T47D (cell line): ENCODE measurements around the gene GRIK3.

ENCODE experiments used
- DNase-seq, 2 experiments: peaks; one replicate each; pipeline versions ENCODE4 v3.0.0 to v3.0.0-alpha.2; 2011 to 2012; ENCODE audit warnings: low read depth in 1 of 2, low spot score in 1 of 2
- JUND ChIP-seq: IDR thresholded peaks from 2 replicates; pipeline ENCODE4 v1.6.1; 2012; ENCODE audit warnings: low read depth
- in situ Hi-C: cut with HindIII; loops from 2 replicates; pipeline ENCODE4 v1.10.0; 2016; ENCODE audit warnings: low sequenced_read_pairs, low pct_unique_long_range_greater_than_20kb

Gene GRIK3

DNA sequence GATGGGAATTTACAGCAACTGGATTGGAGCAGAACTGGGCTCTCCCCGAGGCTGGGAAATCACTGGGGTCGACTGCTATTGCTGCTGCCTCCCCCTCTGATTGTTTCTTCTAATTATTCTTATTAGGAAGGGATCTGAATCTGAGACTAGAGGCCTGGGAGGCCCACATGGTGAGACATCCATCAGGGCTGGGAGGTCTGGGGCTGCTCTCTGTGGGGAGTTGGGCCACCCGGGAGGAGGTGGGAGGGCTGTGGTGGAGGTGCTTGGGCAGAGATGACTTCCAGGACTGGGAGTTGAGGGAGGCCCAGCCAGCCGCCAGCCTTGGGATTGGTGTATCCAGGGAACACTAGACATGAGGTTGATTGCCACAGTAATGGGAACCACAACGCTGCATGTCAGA lies 247.9 kb downstream of the GRIK3 start:
- in situ Hi-C loops, result no loop called here
- no peak for TF ChIP-seq JUND
- DNase-seq, result no peak

DNA sequence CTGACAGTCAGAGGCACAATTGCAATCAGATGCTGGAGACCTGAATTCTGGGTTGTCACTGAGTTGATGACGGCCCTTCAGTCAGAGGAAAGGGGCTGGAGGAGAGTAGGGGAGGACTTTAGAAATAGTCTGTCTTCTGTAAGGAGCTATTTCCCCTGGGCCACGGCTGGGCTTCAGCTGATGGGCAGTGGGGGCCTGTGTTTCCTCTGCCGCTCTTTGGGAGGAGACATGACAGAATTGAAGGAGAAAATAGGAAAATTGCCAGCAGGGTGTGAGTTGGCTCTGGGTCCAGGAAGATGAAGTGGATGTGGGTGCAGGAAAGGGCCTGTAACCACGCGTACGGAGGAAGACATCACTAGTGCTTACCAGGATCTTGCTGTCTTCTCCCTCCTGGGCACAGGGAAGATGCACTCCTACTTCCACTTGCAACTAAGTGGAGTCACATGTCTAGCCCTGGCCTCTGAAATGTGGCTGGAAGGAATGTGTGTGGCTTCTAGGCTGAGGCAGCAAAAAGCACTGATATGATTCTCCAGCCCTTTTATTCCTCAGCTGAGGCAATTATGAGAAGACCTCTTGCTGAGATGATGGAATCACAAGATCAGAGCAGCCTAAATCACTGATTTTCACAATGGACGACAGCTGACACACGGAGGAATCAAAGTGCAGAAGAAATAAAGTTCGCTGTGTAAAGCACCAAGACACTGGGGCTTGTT lies 250.0 kb downstream of the GRIK3 start:
- in situ Hi-C loops, result no loop called here
- TF ChIP-seq JUND, result no peak
- DNase-seq, result no peak

DNA sequence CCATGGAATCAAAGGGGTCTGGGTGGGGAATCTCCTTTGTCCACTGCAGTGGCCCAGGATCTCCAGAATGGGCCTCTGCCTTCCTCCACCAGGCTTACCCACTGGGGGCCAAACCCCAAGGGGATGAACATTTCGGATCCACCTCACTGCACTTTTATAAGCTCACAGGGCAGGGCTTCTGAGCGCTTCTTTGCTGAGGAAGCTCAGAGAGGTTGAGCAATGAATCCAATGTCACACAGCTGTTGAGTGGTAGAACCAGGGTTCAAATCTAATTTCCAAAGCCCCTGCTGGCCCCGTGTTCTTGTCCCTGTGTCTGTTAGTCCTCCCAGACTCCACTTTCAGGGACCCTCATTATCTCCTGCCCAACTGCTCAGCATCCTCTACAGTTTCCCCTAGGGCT lies 250.8 kb downstream of the GRIK3 start:
- TF ChIP-seq JUND, result no peak
- no peak for DNase-seq
- in situ Hi-C loops, result no loop called here

DNA sequence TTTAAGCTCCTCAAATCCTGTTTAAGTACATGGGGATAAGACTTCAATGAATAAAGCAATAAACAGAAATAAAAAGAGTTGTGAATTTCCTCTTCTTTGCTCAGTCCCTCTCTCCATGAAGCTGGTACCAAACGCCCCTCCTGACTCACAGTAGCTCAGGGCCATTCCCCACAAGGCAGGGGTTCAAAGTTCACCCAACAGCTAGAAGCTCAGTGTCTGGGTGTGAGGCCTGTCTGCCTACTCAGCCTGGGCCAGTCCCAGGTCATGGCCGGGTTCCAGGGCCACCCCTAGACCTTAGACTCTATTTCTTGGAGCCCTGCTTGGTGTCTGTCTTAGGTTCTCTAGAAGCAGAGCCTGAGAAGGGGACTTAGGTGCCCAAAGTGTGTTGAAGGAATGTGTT lies 251.5 kb downstream of the GRIK3 start:
- in situ Hi-C loops, result no loop called here
- TF ChIP-seq JUND, result no peak
- no peak for DNase-seq

DNA sequence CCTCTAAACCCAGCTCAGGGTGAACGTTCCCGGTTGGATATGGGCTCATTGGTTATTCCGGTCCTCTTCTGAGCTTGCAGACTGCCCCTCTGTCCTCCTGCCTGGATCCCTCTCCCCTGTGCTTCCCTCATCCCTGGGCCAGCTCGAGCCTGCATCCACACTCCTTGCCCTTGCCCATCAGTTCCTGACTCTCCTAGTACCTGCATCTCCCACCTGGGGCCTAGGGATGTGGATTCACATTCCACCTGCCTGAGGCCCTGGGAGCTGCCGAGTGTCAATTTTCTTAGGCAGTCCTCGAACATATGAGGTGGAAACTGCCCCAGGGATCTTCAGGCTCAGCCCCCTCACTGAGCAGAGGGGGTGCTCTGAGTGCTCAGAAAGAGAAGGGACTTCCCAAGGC lies 252.2 kb downstream of the GRIK3 start:
- no peak for DNase-seq
- TF ChIP-seq JUND, result no peak
- in situ Hi-C loops, result no loop called here

DNA sequence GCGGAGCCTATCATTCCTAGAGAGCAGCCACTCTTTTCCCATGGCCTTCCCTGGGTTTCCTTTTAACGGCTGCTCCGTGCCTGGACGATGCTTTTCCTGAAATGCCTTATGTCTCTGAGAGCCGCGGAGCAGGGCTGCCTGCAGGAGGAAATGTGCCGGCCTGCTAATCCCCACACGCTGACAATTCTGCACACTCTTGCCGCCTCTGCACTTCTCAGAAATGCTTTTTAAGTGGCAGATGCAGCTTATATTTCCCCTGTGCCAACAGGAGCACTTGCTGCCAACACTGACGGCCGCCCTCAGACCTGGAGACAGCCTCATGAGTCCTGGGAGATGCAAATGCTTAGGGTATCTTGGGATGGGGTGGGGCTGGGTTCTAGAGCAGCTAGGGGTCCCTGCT lies 253.2 kb downstream of the GRIK3 start:
- no peak for DNase-seq
- TF ChIP-seq JUND, result no peak
- in situ Hi-C loops, result no loop called here

DNA sequence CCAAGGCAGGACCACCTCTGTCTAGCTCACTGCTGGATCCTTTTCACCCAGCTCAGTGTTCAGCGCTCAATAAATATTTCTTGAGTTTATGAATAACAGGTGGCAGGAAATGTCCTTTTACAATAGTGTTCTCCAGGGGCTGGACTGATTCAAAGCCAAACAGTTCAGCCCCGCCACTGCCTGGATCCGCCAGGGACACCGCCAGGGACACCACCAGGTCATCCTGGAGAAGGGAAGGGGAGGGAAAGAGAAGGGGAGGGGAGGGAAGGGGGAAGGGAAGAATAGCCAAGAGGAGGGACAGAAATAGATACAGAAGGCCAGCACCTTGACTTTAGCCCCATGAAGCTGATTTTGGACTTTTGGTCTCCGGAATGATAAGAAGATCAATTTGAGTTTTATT lies 255.6 kb downstream of the GRIK3 start:
- in situ Hi-C loops, result no loop called here
- DNase-seq, result no peak
- no peak for TF ChIP-seq JUND

DNA sequence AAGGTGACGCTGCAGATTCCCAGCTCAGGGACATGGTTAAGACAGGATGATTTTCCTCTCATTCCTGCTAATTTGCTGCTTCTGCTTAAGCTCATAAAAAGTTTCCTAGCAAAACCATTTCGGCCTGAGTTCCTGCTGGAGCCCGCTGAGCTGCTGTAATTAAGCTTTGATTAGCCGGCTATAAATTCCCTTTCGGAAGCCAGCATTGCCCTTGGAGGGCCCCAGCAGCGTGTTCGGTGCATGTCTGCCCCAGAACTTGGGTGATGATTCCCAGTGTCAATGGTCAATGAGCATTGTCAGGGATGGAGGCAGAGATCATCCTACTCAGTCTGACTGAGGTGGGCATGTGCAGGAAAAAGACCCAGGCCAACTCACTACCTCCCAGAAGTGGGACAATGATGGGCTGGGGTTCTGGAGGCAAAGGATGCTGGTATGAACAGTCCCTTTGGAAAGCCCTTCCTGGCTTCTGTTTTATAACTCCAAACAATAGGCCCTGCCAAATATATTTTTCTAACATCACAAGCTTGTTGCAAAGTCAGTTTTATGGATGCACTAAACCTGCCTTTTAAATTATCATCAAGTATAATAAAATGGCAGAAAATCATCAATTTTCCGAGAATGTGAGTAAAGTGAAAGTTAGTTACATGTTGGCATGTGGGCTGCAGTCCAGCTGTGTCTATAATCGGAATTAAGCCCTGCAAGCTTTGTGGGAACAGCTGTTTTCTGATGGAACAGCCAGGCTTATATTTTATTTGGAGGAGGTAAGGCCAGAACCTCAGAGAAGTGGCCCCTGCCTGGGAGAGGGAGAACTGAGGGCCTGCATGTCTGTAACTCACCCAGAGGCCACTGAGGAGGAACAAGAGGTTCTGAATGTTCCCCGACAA lies 257.1 kb downstream of the GRIK3 start:
- DNase-seq, result no peak
- TF ChIP-seq JUND, result no peak
- in situ Hi-C loops, result no loop called here

DNA sequence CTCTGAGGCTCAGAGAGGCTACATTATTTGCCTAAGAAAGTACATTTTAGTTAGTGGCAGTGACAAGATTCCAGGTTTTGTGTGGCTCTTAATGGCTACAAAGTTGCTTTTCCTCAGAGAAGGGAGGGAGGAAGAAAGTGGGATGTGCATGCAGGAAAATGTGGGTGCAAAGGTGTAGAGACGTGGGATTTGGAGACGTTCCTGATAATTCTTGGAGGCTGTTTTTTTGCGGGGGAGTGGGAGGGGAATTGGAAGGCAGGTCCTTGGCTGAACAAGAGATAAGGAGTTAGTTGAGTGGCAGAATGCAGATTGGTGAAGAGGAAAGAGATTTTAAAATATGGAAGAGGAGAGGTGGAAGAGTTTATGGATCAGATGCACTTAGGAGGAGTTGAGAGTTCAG lies 258.1 kb downstream of the GRIK3 start:
- no peak for TF ChIP-seq JUND
- DNase-seq, result no peak
- in situ Hi-C loops, result no loop called here

DNA sequence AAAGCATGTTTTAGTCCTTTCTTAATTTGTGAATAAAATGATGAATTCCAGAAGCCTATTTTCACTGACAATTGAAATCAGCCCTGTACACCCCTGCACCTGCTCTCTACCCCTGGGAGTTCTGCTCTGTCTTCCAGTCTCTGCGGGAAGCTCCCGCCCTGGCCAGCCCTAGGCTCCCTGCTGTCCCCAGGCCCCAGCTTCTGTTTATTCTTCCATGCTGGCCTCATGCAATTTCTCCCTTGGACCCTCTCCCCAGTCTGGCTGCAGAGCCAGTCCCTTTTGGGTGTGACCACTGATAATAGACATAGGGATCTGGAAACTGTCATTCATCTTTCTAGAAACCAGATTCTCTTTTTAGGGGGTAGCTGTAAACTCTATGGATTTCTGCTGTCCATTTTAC lies 258.6 kb downstream of the GRIK3 start:
- no peak for TF ChIP-seq JUND
- in situ Hi-C loops, result no loop called here
- no peak for DNase-seq

DNA sequence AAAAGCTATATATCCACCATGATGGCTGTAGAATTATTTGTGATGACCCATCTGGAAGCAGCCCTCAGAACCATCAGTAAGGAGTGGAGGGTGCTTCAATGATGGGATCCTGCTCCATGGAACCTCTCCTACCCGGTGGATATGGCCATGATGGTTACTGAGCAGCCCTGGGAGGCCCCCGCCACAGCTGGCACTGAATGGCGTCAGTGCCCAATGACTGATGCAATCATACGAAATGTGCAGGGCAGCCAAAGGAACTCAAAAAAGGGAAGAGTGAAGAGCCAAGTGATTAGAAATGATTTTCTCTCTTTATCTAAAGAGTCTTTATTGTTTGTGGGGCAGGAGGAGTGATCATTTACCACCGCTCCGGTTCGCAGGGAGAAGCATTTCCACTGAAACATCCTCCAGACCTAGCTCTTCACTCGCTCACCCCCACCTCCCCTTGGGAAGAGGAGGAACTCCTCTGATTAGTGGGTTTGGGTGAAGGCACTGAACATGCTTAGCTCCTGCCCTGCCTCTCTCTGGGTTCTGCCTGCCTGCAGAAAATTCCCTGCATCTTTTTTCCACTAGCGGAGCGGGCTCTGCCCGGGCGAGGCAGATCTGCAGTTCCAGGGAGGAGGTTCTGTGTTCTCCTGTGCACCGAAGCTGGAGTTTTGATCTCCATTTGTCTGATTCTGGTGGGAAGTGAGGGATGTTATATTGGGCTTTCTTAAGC lies 260.3 kb downstream of the GRIK3 start:
- in situ Hi-C loops, result no loop called here
- DNase-seq, result no peak
- no peak for TF ChIP-seq JUND

DNA sequence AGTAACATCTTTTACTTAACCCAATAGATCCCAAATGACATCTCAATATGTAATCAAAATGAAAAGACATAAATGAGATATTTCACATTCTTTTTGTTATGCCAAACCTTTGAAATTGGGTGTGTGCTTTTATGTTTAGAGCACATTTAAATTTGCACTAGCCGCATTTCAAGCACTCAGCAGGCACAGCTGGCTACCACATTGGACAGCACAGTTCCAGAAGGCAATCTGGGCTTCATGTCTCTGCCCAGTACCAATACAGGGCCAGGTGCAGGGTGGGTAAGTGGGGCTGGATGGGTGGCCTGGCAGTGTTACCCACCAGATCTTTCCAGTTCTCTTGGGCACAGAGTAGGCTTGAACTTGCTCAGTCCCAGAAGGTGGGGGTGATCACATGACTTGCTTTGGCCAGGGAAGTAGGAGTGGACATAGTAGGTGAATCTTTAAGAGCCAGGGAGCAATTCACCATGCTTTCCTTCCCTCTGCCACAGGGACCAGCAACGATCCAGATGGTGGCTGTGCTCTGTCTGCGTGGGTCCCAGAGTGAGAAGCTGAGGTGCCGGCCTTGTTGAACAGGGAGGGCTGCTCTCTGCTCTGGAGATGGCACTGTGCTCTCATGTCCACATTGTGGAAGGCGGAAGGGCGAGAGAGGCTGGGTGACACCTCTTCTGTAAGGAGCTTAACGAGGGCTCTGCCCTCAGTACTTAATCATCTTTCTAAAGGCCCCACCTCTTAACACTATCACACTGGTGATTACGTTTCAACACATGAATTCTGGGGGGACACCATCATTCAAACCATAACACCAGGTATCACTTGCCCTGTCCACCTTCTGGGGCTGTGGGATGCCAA lies 261.4 kb downstream of the GRIK3 start:
- in situ Hi-C loops, result no loop called here
- no peak for DNase-seq
- TF ChIP-seq JUND, result no peak
